Germinal center (tissue), 1 donor: Measurements from ENCODE around the gene OXSR1.
"Not testable (repeated sequence)": the region's sequence is repeated elsewhere in the genome, so short reads cannot be mapped to it uniquely, and the experiment has no call there.

ENCODE experiments used
- DNase-seq: peaks from one replicate; pipeline ENCODE4 v3.0.0; 2012; ENCODE audit warnings: mixed read lengths, low spot score

Gene OXSR1

GRCh38 chr3:38167591-38167990 lies 2.3 kb downstream of the OXSR1 start:
- no peak for DNase-seq

- DNase-seq = no peak
These were observed 3.1 kb downstream of the OXSR1 start for GRCh38 chr3:38168151-38169026.

GRCh38 chr3:38169027-38169317 lies 3.6 kb downstream of the OXSR1 start:
- no peak for DNase-seq

- no peak for DNase-seq
These were observed 5.4 kb downstream of the OXSR1 start for GRCh38 chr3:38170722-38171121.

- no peak for DNase-seq
These were observed 6.3 kb downstream of the OXSR1 start for GRCh38 chr3:38171622-38172021.

GRCh38 chr3:38173834-38174418 lies 8.6 kb downstream of the OXSR1 start:
- no peak for DNase-seq

GRCh38 chr3:38177181-38177580 lies 11.8 kb downstream of the OXSR1 start:
- DNase-seq = no peak

- DNase-seq = no peak
These were observed 21.4 kb downstream of the OXSR1 start for GRCh38 chr3:38186781-38187180.

- DNase-seq = no peak
These were observed 25.1 kb downstream of the OXSR1 start for GRCh38 chr3:38190481-38190881.

GRCh38 chr3:38202931-38203330 lies 37.6 kb downstream of the OXSR1 start:
- DNase-seq = not testable (repeated sequence)

GRCh38 chr3:38203690-38204089 lies 38.4 kb downstream of the OXSR1 start:
- DNase-seq = no peak

- no peak for DNase-seq
These were observed 39.5 kb downstream of the OXSR1 start for GRCh38 chr3:38204599-38205471.

GRCh38 chr3:38205472-38205805 lies 40.1 kb downstream of the OXSR1 start:
- no peak for DNase-seq

- no peak for DNase-seq
These were observed 42.1 kb downstream of the OXSR1 start for GRCh38 chr3:38207254-38208003.

GRCh38 chr3:38210141-38210757 lies 44.9 kb downstream of the OXSR1 start:
- DNase-seq = no peak

GRCh38 chr3:38212141-38212540 lies 46.8 kb downstream of the OXSR1 start:
- DNase-seq = no peak

- DNase-seq = no peak
These were observed 49.2 kb downstream of the OXSR1 start for GRCh38 chr3:38214560-38214959.

GRCh38 chr3:38219609-38220197 lies 54.4 kb downstream of the OXSR1 start:
- DNase-seq = no peak

- no peak for DNase-seq
These were observed 55.7 kb downstream of the OXSR1 start for GRCh38 chr3:38221005-38221404.

GRCh38 chr3:38222032-38222634 lies 56.8 kb downstream of the OXSR1 start:
- no peak for DNase-seq

GRCh38 chr3:38224357-38224756 lies 59.0 kb downstream of the OXSR1 start:
- no peak for DNase-seq
